T1000 (cell line): ENCODE measurements around the gene RTL9.
"Not testable (repeated sequence)": the region's sequence is repeated elsewhere in the genome, so short reads cannot be mapped to it uniquely, and the experiment has no call there.

Experiments
- DNase-seq: peaks from one replicate; lab custom pipeline; 2025; ENCODE audit warnings: mixed read lengths; lab: John Stamatoyannopoulos, UW

Gene RTL9

DNA sequence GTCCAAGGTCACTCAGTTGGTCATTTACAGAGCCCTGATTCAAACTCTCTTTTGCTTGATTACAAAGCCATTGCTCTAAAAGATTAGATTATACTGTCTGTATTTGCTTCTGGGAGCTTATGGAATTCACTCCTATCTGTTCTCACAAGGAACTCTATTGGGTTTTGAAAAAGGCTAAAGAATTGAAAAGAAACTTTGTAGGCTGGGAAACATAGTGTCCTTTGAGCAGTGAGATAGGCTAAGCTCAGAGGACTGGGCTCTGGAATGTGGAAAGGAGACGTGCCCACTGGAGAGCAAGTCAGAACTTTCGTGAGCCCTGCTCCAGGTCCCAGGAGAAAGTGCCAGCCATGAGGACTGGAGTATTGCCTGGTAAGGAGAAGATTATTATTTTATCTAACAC, at the start of gene RTL9:
TSS of gene RTL9 (plus strand) at position 301 of the 400 bp plus-strand sequence. CDS start 91,770 bp downstream, outside the sequence.
- no peak for DNase-seq

DNA sequence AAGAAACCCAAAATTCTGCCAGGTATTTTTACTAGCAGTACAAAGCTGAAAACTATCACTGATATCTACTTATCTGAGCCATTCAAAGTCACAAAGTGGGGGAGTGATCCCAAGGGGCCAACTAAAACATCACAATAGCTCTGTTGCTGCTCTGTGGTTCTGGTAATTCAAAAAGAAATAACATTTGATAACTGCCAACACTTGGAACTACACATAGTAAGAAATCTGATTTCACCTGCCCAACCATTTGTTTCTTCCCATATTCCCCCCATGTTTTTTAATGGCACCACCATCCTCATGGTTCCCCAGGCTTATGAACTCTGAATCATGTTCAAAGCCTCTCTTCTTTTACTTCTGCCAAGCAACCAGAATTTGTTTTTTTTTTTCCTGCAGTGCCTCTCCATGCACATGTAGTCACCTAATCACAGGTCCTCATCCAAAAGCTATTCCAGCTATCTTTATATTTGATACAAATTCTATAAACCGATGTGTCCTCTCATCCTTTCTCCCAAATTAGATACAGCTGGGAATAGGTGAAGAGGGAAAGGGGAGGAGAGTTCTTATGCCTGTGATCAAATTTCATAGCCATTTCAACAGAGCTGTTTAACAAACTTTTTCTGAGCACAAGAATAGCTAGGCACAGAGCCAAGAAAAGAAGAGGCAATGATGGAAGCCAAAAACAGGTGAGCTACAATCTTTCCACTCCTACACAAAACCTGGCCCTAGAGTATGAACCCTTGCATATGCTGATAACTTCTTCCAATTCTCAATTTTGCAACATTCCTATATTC, 48.5 kb upstream of the RTL9 start:
- no peak for DNase-seq

DNA sequence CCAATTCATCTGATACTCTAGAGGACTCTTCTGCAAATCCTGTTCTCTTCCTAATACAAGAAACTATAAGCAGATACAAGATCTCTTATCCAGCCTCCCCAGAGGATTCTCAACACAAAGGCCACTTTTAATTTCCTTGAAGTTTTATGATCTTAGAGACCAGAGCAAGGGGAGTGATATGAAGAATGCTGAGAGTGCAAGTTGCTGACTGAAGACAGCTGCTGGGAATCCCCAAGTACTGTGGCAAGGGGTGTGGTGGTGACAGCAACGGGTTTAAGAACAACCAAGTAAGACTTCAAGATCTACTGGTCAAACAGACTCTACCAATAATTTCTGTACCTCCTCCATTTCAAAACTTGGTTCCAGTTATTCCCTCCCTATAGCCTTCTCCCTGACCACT, 47.8 kb upstream of the RTL9 start:
- DNase-seq: no peak

DNA sequence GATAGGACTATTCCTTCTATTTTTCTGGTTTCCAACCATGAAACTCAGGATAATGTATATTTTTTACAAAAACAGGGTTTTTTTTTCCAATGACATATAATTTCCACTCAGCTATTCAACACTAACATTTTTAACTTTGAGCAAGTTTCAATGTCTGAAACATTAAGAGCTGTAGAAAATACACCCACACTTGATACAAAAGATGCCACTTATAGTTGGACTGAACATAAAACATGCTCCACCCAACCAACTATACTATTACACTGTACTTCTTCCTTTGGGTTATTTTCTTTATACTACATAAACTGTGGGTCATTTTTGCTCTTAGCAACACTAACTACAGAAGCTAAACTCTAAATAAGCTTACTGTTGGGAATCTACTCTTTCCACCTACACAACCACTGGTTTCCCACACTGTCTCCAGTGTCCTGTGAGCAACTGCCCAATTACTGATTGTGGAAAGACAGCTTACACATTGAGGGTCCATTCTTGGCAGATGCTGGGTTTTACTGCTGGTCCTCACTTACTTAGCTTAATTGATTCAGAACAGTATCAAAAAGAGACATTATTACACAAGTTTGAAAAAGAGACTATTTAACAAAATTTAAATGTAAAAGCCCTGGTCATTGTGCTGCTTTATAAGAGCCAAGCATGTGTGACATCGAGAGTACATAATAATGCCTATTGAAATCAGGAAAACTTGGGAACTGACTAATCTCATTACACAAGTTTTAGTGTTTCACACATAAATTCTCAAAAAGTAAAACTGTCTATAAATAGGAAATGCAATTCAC, 47.0 kb upstream of the RTL9 start:
- DNase-seq: no peak

DNA sequence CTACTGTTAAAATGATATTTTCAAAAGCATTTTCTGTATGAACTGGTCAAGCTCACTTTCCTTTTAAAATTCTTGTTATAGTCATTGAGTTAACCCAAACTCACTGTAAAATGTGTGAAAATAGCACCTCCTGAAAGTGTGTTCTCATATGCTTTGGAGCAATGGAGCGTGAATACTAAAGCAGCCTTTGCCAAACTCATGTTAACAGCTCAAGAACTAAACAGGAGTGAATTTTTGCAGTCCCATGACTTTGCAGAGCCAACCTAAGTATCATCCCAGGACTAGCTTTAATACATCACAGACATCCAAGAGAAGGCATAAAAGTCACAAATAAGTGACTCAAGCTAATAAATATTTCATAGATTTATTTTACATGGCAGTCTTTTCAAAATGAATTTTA, 43.1 kb upstream of the RTL9 start:
- no peak for DNase-seq

DNA sequence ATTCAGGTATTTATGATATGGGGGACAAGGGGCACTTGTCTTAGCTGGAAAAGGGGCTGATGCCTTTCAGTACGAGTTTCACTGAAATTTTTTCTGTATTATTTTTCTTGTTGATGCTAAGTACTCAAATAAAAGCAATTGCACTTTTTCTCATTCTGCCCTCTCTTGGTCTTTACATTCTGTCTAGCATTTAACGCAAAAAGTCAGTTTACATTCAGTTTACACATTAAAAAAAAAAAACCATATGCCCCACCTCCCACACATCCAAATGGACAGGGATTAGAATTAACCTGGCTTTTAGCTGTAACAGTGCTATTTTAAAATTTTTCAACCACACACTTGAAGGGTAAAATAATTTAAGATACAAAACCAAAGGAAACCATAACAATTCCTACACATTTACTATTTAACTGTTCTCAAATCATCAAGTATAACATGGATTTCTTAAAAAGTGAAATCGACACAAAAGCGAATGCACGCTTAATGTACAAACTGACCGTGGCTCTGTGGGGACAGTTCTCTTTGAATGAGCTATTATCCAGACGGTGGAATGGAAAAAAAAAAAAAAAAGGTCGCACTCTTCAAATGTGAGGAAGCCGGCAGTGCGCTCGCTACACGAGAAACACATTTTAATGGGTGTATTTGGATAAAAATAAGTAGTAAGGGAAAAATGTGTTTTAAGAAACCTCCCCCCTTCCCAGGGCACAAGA, 42.1 kb upstream of the RTL9 start:
- no peak for DNase-seq

DNA sequence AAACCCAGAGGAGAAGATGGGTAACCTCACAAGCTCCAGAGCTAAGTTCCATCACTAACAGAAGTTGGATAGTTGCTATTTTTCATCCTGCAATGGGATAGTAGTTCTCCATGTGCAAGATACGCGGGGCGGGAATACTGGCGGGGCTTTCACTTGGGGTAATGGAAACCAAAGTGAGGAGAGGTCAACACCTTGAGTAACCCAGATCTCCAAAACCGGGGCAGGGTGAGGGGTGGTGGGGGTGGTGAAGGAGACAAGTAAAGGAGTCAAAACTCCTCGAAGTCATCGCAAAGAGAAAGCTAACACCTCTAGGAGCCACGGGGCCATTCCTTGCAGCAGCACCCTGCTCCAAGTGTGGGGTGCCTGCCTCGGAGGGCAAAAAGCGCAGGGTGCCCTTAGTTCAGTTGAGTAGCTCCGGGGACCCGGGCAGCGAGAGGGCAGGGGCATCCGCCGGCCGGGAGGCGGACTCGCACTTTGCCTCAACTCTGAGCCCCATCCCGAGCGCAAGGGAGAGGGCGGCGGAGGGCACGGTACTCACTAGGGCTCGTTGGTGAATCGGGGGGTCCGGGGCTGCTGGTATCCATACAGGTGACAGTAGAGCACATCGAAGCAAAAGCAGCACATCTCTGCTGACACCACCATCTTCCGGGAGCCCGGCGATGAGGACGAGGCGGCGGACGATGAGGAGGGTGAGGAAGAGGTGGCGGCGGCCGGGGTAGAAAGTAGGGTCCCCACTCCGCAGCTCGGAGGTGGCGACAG, 41.4 kb upstream of the RTL9 start:
- no peak for DNase-seq

DNA sequence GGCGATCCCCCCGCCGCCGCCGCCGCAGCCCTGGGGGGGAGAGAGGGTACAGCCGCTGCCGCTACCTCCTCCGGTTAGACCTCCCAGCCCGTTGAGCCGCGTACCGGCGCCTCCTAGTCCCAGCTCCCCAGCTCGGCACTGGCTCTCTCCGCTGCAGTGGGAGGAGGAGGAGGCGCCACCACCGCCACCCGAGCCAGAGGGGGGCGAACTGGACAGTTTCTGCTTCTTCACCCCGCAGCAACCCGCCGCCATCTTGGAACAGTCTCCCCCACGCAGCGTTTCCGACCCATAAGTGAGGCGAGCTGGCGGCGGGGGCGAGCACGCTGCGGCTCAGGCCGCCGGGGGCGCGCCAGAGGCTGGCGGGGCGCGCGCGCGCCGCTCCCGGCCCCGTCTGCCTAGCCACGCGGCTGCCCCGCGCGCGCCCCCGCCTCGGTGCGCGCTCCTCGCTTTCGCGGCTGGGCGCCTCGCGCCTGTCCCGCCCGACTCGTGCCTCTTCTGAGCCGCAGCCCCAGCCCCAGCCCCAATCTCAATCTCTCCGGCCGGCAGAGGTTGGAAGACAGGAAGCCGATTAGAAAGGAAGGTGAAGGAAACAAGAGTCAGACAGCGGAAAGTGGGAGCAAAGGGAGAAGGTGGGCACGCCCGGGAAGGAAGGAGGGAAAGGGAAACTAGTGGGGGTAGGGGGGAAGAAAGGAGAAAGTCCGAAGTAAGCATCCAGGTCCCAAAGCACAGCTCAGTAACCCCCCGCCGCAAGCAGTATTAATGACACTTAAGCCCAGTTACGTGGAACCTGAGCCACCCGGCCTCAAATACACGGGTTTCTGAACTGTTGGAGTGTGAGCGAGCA, 40.6 kb upstream of the RTL9 start, which contains the start of gene AMMECR1:
TSS of gene AMMECR1 (minus strand) at position 266 of the 844 bp plus-strand sequence. CDS start at position 252, 14 bp downstream.
- DNase-seq: peak; percentile 17

DNA sequence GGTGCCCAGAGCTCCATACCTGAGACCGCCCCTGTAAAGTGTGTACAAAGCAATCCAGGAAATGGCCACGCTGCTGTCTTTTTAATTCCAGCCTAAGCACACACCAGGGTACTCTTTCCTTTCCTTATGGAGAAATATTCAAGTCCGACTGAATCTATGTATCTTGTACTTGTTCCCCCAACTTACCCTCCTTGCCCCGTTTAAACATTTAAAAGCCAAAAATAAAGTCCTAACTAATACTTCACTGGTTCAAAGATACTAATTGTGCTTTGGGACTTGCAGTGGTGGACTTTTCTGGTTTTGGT, 40.0 kb upstream of the RTL9 start:
- no peak for DNase-seq

DNA sequence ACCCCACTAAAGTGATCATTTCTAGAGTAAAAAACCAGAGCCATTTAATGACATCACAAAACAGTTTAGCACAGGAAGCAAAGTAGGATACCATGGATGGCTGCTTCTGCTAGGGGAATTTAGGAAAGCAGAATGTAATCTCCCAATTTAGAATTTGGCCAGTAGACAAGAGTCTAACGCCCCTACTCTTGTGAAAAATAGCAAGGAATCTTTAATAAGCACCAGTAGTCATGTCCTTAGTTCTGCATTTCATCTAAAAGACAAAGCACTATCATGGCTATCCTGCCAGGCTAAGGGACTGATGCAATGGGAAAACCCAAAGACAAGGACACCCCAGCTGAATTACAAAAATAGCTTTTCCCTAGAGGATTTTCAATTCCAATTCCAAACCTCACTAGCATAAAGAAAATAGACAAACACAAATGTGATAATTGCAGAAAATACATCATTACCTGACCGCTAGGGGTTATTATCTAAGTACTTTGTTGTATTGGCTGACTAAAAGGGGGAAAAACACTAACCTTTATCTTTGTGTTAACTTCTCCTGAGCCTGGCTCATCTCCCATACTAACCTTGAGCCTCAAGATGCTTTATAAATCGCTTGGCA, 38.2 kb upstream of the RTL9 start:
- DNase-seq: no peak

DNA sequence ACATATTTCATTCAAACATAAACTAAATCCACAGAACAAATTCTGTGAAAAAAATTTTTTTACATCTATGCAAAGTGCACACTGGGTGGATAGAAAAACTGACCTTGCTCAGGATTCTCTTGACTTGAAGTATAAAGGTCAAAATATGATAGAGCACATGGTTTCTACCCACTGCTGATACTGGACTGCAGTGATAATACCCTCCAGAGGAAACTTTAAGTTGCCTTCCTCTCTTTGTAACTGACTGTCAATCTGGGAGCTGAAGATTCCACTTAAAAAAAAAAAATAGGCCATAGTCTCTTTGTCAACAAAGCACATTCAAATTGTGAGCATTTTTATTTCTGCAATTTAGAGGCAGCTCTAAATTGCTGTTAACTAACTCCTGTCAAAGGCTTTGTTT, 37.6 kb upstream of the RTL9 start:
- DNase-seq: no peak

DNA sequence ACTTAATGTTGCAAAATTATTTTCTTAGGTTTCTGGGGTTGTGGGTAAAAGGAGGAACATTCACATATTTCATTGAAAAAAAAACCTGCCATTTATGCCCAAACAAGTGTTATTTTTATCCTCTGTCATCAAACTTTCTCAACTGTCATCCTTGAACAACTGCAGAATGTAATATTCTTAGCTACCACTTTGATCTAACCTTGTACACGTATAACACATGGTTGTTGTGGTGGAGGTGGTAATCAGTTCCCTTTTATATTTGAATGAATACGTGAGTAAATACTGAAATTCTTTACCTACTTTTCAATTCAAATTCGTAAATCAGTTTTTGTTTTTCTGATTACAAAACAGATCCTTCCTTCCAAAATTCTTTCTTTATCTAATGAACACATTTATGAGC, 37.0 kb upstream of the RTL9 start:
- no peak for DNase-seq

DNA sequence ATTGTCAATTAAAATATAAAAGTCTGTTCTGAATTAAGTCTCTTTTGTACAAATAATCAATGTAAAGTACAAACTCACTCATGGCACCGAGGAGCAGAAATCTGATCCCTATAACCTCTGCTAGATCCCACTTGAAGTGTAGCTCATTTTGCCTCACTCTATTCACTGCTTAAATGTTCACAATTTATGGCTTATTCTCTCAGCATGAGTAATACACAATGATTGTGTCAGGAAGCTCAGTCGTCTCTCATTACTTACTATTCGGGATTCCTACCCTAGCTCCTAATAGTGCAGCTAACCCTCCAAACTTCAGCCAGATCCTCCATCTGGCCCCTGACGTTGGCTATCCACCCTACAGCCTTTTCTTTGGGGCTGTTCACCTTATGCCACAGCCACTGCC, 36.0 kb upstream of the RTL9 start:
- DNase-seq: no peak

DNA sequence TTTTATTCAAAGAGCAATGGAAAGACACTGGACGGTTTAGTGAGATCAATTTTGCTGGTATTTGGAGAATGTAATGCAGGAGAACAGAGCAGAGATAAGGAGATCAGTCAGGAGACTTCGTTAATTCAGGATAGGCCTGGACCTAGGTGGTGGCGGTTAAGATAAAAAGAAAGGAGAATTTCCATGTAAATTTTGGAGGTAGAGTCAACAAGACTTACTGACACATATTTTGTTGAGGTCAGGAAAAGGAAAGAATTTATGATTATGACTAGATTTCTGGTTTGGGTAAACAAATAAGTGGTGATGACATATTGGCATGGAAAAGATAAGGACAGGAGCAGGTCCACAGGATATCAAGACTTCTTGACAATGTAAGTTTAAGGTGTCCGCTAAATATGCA, 31.9 kb upstream of the RTL9 start:
- DNase-seq: no peak

DNA sequence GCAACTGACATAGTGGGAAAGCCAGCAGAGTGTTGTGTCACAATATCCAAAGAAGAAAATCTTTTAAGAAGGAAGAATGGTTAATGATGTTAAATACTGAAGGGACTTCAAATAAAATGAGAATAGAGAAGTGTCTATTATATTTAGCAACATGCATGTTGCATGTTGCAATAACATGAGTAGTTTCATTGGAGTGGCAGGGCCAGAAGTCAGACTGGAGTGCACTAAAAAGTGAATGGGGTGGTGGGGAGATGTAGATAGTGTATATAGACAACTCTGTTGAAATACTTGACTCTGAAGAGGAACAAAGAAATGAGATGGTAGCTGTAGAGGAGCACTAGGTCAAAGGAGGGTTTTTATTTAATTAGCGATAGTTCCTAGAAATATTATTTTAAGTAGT, 31.3 kb upstream of the RTL9 start:
- DNase-seq: no peak

DNA sequence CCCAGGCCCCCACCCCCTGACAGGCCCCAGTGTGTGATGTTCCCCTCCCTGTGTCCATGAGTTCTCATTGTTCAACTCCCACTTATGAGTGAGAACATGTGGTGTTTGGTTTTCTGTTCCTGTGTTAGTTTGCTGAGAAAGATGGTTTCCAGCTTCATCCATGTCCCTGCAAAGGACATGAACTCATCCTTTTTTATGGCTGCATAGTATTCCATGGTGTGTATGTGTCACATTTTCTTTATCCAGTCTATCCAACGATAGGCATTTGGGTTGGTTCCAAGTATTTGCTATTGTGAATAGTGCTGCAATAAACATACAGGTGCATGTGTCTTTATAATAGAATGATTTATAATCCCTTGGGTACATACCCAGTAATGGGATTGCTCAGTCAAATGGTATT, 30.0 kb upstream of the RTL9 start:
- DNase-seq: not testable (repeated sequence)

DNA sequence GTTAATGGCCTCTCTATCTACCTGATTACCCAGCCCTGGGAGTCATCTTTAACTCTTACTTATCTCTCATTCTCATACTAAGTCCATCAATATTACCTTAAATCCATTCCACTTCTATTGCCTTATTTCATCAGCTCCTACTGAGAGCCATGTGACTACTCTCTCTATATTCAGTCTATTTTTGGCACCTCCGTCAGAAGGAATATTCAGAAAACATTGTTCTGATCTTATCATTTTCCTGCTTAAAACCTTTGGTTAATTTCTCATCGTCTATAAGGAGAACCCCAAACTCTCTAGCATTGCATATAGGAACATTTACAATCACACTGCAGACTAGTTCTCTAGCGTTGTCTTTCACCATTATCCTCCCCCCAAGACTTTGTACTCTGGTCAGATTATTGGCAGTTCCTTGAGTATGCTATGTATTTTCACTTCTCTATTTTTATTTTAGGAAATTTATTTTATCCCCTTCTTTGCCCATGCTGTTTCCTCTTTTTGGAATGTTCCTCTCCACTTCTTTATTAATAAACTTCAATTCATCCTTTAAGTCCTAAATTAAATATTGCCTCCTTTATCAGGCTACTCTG, 27.1 kb upstream of the RTL9 start:
- DNase-seq: no peak

DNA sequence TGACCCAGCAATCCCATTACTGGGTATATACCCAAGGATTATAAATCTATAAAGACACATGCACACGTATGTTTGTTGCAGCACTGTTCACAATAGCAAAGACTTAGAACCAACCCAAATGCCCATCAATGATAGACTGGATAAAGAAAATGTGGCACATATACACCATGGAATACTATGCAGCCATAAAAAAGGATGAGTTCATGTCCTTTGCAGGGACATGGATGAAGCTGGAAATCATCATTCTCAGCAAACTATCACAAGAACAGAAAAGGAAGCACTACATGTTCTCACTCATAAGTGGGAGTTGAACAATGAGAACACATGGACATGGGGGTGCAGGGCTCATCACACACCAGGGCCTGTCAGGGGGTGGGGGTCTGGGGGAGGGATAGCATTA, 25.2 kb upstream of the RTL9 start:
- not testable (repeated sequence) for DNase-seq

DNA sequence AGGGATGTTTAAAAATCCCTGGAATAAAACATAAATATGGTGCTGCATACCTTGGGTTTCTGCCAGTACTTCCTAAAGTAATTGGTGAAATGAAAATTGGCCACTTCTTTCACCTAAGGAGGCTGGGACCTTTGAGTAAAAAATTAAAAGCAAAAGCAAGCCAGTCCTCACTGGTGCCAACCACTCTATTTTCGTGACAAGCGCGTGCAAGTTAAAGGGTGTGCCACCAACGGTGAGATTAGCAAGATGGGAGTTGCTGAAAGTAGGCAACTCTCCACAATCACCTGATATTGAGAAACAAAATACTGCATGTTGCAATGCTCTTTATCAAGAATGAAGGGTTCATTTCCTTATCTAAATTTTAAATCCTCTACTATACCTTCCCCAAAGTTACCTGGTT, 19.7 kb upstream of the RTL9 start:
- DNase-seq: no peak
